Activated CD8-positive, alpha-beta T cell treated with anti-CD3 and anti-CD28 coated beads for 36 hours (primary cell): ENCODE results near the gene EIF1. TPM values are rescaled to one million over a fixed set of nuclear protein-coding genes. Genes with fewer than 3 reads are reported as not detected.
A peak's percentile ranks its signal among the peaks of the same experiment; 100 is the strongest.

Experiments used
- ATAC-seq: fragments of 200-7000 bp; cut with Tn5 transposase; one replicate; pipeline ENCODE4 v1.10.0; 2021; ENCODE audit warnings: mild to moderate bottlenecking, moderate library complexity
- CTCF ChIA-PET: fragments of 350-600 bp; sonication (Branson Sonifier 250); formaldehyde crosslinking; loops from one replicate; lab custom pipeline; 2021; ENCODE audit warnings: antibody characterized with exemption; lab: Charles Lee
- POLR2A ChIA-PET: fragments of 350-600 bp; sonication (Branson Sonifier 250); formaldehyde crosslinking; loops from one replicate; lab custom pipeline; 2021; ENCODE audit warnings: antibody characterized with exemption; lab: Charles Lee
- DNase-seq: peaks from one replicate; pipeline ENCODE4 v3.0.0-alpha.2; 2020
- H3K27ac Mint-ChIP-seq: one replicate; pipeline ENCODE4 v1.8.0; 2021; ENCODE audit warnings: mild to moderate bottlenecking, mixed read lengths
- H3K27me3 Mint-ChIP-seq: one replicate; pipeline ENCODE4 v1.8.0; 2021; ENCODE audit warnings: mixed read lengths
- H3K36me3 Mint-ChIP-seq: one replicate; pipeline ENCODE4 v1.8.0; 2021; ENCODE audit warnings: low read depth, mixed read lengths
- H3K4me1 Mint-ChIP-seq: one replicate; pipeline ENCODE4 v1.8.0; 2021; ENCODE audit warnings: low read depth, mixed read lengths
- H3K4me3 Mint-ChIP-seq: one replicate; pipeline ENCODE4 v1.8.0; 2021; ENCODE audit warnings: mild to moderate bottlenecking, moderate library complexity, mixed read lengths
- H3K9me3 Mint-ChIP-seq: one replicate; pipeline ENCODE4 v1.8.0; 2021; ENCODE audit warnings: mixed read lengths
- CTCF ChIP-seq: fragments of 200-600 bp; IDR thresholded peaks from one replicate; pipeline ENCODE4 v1.8.0; 2022; ENCODE audit warnings: antibody characterized with exemption, mild to moderate bottlenecking
- intact Hi-C: fragments of 100-400 bp; cut with micrococcal nuclease; formaldehyde crosslinking; loops from one replicate; pipeline ENCODE4 v1.10.0; 2022
- total RNA-seq, 2 experiments: library from RNA; stranded (reverse); gene quantifications; one replicate each; pipeline ENCODE4 v1.2.3, GENCODE V29; 2021

The EIF1 gene
- total RNA-seq, 2 experiments from 2014 or later: 924 to 930 TPM

- DNase-seq: peak; percentile 90
- TF ChIP-seq CTCF: peak; percentile 94
- ChIA-PET POLR2A (interaction anchor here (0.6 to 1.0 kb wide), 3 partner anchors 44 to 64 kb away, joined by 3 to 4 read pairs (median 3); no protein-coding TSS in a partner anchor), CTCF (interaction anchor here (0.6 to 4.7 kb wide), 15 partner anchors 13 to 126 kb away, joined by 3 to 48 read pairs (median 6); partner anchors contain the start of genes JUP, KLHL11, NT5C3B and P3H4)
- H3K4me3 Mint-ChIP-seq: no peak overlapping the region
- peaks cover 32% of the 10 kb centered on the region for H3K27me3 Mint-ChIP-seq
- H3K27ac Mint-ChIP-seq: peak overlapping the region; percentile 38
- intact Hi-C loops: loop anchor here (2.0 kb wide), 1 partner anchor 63 kb away; no protein-coding TSS in a partner anchor
- peak; percentile 95 for ATAC-seq
- H3K9me3 Mint-ChIP-seq: no peaks in the 10 kb centered on the region
- peaks cover 10% of the 10 kb centered on the region for H3K4me1 Mint-ChIP-seq
- H3K36me3 Mint-ChIP-seq: no peaks in the 10 kb centered on the region
Observed at GRCh38 chr17:41738077-41738800, 49.6 kb downstream of the EIF1 start.

- TF ChIP-seq CTCF: no peak
- H3K27me3 Mint-ChIP-seq: peaks cover 29% of the 10 kb centered on the region
- ChIA-PET CTCF (interaction anchor here (4.2 kb wide), 1 partner anchor 61 kb away, joined by 30 read pairs; no protein-coding TSS in a partner anchor), POLR2A (no interaction called here)
- no peak overlapping the region for H3K27ac Mint-ChIP-seq
- no peaks in the 10 kb centered on the region for H3K9me3 Mint-ChIP-seq
- H3K4me3 Mint-ChIP-seq: no peak overlapping the region
- H3K4me1 Mint-ChIP-seq: peaks cover 6% of the 10 kb centered on the region
- no peak for ATAC-seq
- DNase-seq: no peak
- intact Hi-C loops: loop anchor here (2.0 kb wide), 1 partner anchor 62 kb away; no protein-coding TSS in a partner anchor
- no peaks in the 10 kb centered on the region for H3K36me3 Mint-ChIP-seq
Observed at GRCh38 chr17:41738801-41739112, 50.1 kb downstream of the EIF1 start.

- DNase-seq (no peak), ATAC-seq (no peak)
- Mint-ChIP-seq H3K27ac (no peak overlapping the region), H3K36me3 (no peaks in the 10 kb centered on the region), H3K9me3 (no peaks in the 10 kb centered on the region), H3K4me1 (peaks cover 5% of the 10 kb centered on the region), H3K27me3 (peaks cover 24% of the 10 kb centered on the region), H3K4me3 (no peak overlapping the region)
- ChIA-PET CTCF (interaction anchor here (4.2 kb wide), 1 partner anchor 60 kb away, joined by 30 read pairs; no protein-coding TSS in a partner anchor), POLR2A (no interaction called here)
- no peak for TF ChIP-seq CTCF
- intact Hi-C loops: loop anchor here (2.0 kb wide), 1 partner anchor 61 kb away; no protein-coding TSS in a partner anchor
Observed at GRCh38 chr17:41739661-41740352, 51.1 kb downstream of the EIF1 start.

- ATAC-seq (no peak), DNase-seq (no peak)
- peaks cover 2% of the 10 kb centered on the region for H3K4me1 Mint-ChIP-seq
- no peak for TF ChIP-seq CTCF
- no peak overlapping the region for H3K4me3 Mint-ChIP-seq
- ChIA-PET POLR2A (no interaction called here), CTCF (interaction anchor here (4.2 kb wide), 1 partner anchor 60 kb away, joined by 30 read pairs; no protein-coding TSS in a partner anchor)
- H3K27ac Mint-ChIP-seq: no peak overlapping the region
- H3K9me3 Mint-ChIP-seq: no peaks in the 10 kb centered on the region
- peaks cover 19% of the 10 kb centered on the region for H3K27me3 Mint-ChIP-seq
- intact Hi-C loops: no loop called here
- no peaks in the 10 kb centered on the region for H3K36me3 Mint-ChIP-seq
Observed at GRCh38 chr17:41740506-41740905, 51.8 kb downstream of the EIF1 start.
